IPS DF 6.9 (cell line): ENCODE data around the gene FAM47E.
"Not testable (repeated sequence)": the region's sequence is repeated elsewhere in the genome, so short reads cannot be mapped to it uniquely, and the experiment has no call there.

Source experiments
- DNase-seq: peaks from one replicate; pipeline ENCODE4 v3.0.0-alpha.2; 2013; ENCODE audit warnings: low read depth, low spot score
- H3K27ac ChIP-seq: one replicate; pipeline ENCODE4 v1.5.1; 2013; ENCODE audit warnings: low read length, control low read depth
- H3K27me3 ChIP-seq: 2 replicates; pipeline ENCODE4 v1.6.1; 2013; ENCODE audit warnings: mild to moderate bottlenecking, low read length; ENCODE audit not compliant: control insufficient read depth, insufficient read depth
- H3K36me3 ChIP-seq: 2 replicates; pipeline ENCODE4 v1.6.1; 2013; ENCODE audit warnings: low read length; ENCODE audit not compliant: control insufficient read depth, insufficient read depth
- H3K4me1 ChIP-seq: 2 replicates; pipeline ENCODE4 v1.6.1; 2013; ENCODE audit warnings: low read length; ENCODE audit not compliant: control insufficient read depth, insufficient read depth
- H3K4me3 ChIP-seq: 2 replicates; pipeline ENCODE4 v1.5.1; 2013; ENCODE audit warnings: mild to moderate bottlenecking, low read length
- H3K9me3 ChIP-seq: 2 replicates; pipeline ENCODE4 v1.6.1; 2013; ENCODE audit warnings: low read length, inconsistent platforms; ENCODE audit not compliant: control insufficient read depth, insufficient read depth
- WGBS: extraction: QIAGEN DNeasy Blood & Tissue Kit; methylation state at CpG from one replicate; pipeline ENCODE4 v1.1.7; 2013; ENCODE audit warnings: mixed read lengths, missing lambda C conversion rate; ENCODE audit not compliant: insufficient read length, insufficient coverage; 5-methylcytosine and 5-hydroxymethylcytosine counted together

FAM47E gene

GRCh38 chr4:76243877-76244276 lies 7.6 kb upstream of the FAM47E start:
- H3K4me3 ChIP-seq, H3K36me3 ChIP-seq: not testable (repeated sequence)

GRCh38 chr4:76246025-76246424 lies 5.5 kb upstream of the FAM47E start:
- H3K9me3 ChIP-seq: no peaks in the 10 kb centered on the region
- no peaks in the 10 kb centered on the region for H3K4me1 ChIP-seq
- no peak overlapping the region for H3K4me3 ChIP-seq
- H3K27me3 ChIP-seq: no peaks in the 10 kb centered on the region
- no CpG with 5 or more reads among the region's 1 CpG for WGBS
- no peak for DNase-seq
- H3K27ac ChIP-seq: no peak overlapping the region
- no peaks in the 10 kb centered on the region for H3K36me3 ChIP-seq

More at GRCh38 chr4:76243877-76244276, 7.6 kb upstream of the FAM47E start:
- WGBS: no CpG with 5 or more reads among the region's 2 CpGs
- H3K4me1 ChIP-seq, H3K9me3 ChIP-seq, DNase-seq, H3K27me3 ChIP-seq, H3K27ac ChIP-seq: not testable (repeated sequence)

DNA sequence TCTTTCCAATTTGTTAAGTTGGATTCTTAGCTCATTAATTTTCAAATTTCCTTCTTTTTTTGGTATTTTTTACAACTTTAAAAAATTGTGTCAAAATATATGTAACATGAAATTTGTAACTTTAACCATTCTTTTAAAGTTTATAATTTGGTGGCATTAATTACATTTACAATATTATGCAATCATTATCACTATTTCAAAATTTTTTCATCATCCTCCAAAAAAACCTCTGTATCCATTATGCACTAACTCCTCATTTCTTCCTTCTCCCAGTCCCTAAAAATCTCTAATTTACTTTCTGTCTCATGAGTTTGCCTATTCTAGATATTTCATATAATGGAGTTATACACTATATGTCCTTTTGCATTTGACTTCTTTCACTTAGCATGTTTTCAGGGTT lies 4.7 kb upstream of the FAM47E start:
- no peaks in the 10 kb centered on the region for H3K9me3 ChIP-seq
- DNase-seq: no peak

DNA sequence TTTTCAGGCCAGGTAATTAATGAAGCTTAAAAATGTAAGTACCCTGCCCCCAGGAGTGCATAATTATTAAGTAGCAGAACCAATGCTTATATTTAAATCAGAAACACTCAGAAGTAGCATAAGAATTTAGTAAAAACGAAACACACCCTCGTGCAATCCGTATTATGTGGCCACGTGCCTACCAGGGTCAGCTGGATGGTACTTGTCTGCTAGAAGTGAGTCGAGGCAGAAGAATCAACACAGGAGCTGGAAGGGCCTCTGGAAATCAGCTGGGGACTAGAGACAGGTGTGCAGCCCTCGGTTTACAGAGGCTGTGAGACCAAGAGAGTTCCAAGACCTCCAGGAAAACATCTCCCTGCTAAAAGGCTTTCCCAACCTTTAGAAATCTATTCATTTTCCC lies 559 bp upstream of the FAM47E start:
- Histone ChIP-seq H3K27ac (no peak overlapping the region), H3K4me1 (0 out of 2 replicates have a peak, but pooled peaks cover 2% of the 10 kb centered on the region), H3K4me3 (peak overlapping the region; percentile 29; the same call in 1 of the 2 replicates), H3K9me3 (no peaks in the 10 kb centered on the region), H3K27me3 (no peaks in the 10 kb centered on the region), H3K36me3 (no peaks in the 10 kb centered on the region)
- WGBS: no CpG with 5 or more reads among the region's 6 CpGs
- DNase-seq: no peak

More for the DNA sequence above, 4.7 kb upstream of the FAM47E start:
- Histone ChIP-seq H3K4me1 (no peaks in the 10 kb centered on the region), H3K36me3 (no peaks in the 10 kb centered on the region), H3K27ac (no peak overlapping the region), H3K4me3 (no peak overlapping the region), H3K27me3 (no peaks in the 10 kb centered on the region)

GRCh38 chr4:76252271-76252653 lies 741 bp downstream of the FAM47E start:
- Histone ChIP-seq H3K4me3 (no peak overlapping the region; the same call in 1 of the 2 replicates), H3K9me3 (no peaks in the 10 kb centered on the region), H3K27me3 (no peaks in the 10 kb centered on the region), H3K36me3 (no peaks in the 10 kb centered on the region), H3K27ac (no peak overlapping the region), H3K4me1 (0 out of 2 replicates have a peak, but pooled peaks cover 2% of the 10 kb centered on the region)
- DNase-seq: no peak
- WGBS: no CpG with 5 or more reads among the region's 8 CpGs

DNA sequence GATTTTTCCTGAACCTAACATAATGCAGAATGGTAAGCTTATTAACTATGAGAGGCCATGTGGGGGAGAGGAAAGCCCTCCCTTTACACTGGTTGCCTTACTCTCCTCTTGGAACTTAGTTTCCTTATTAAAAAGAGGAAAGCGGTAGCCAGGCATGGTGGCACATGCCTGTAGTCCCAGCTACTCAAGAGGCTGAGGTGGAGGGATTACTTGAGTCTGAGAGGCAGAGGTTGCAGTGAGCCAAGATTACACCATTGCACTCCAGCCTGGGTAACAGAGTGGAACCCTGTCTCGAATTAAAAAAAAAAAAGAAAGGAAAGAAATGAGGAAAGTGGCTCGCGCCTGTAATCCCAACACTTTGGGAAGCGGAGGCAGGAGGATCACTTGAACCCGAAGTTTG lies 2.0 kb downstream of the FAM47E start:
- Histone ChIP-seq H3K4me1 (0 out of 2 replicates have a peak, but pooled peaks cover 2% of the 10 kb centered on the region), H3K27me3 (no peaks in the 10 kb centered on the region), H3K27ac (no peak overlapping the region), H3K36me3 (no peaks in the 10 kb centered on the region), H3K4me3 (no peak overlapping the region), H3K9me3 (no peaks in the 10 kb centered on the region)
- no peak for DNase-seq
- no CpG with 5 or more reads among the region's 6 CpGs for WGBS

- Histone ChIP-seq H3K27ac (no peak overlapping the region), H3K36me3 (no peaks in the 10 kb centered on the region), H3K4me1 (0 out of 2 replicates have a peak, but pooled peaks cover 2% of the 10 kb centered on the region), H3K9me3 (no peaks in the 10 kb centered on the region), H3K27me3 (no peaks in the 10 kb centered on the region), H3K4me3 (no peak overlapping the region)
- DNase-seq: no peak
- no CpG with 5 or more reads among the region's 6 CpGs for WGBS
Measured at GRCh38 chr4:76256032-76256431, 4.5 kb downstream of the FAM47E start.

- no CpG with 5 or more reads among the region's 1 CpG for WGBS
- H3K36me3 ChIP-seq: no peaks in the 10 kb centered on the region
- H3K4me1 ChIP-seq: 0 out of 2 replicates have a peak, but pooled peaks cover 1% of the 10 kb centered on the region
- H3K4me3 ChIP-seq: no peak overlapping the region
- H3K9me3 ChIP-seq: no peaks in the 10 kb centered on the region
- DNase-seq: no peak
- H3K27ac ChIP-seq: no peak overlapping the region
- H3K27me3 ChIP-seq: no peaks in the 10 kb centered on the region
Measured at GRCh38 chr4:76256968-76257367, 5.4 kb downstream of the FAM47E start.

DNA sequence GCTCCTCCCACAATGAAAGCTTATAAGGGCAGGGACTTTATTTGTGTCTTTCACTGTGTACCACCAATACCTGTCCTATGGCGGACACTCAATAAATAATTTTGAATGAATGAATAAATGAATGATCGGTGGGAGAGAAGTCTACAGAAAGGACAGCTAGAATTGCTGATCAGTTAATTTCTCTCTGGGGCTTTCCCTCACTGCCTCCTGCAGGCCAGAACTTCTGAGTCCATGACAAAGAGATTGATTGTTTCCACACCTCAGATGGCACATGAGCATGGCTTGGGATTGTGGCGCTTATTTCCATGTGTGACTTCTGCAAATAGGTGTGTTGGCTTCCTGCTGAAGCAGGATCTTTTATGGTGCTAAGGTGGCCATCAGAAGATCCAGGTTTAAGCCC lies 6.3 kb downstream of the FAM47E start:
- Histone ChIP-seq H3K4me3 (no peak overlapping the region), H3K27me3 (no peaks in the 10 kb centered on the region), H3K9me3 (no peaks in the 10 kb centered on the region), H3K27ac (no peak overlapping the region), H3K4me1 (no peaks in the 10 kb centered on the region), H3K36me3 (no peaks in the 10 kb centered on the region)
- WGBS: no CpG with 5 or more reads among the region's 3 CpGs
- DNase-seq: no peak

DNA sequence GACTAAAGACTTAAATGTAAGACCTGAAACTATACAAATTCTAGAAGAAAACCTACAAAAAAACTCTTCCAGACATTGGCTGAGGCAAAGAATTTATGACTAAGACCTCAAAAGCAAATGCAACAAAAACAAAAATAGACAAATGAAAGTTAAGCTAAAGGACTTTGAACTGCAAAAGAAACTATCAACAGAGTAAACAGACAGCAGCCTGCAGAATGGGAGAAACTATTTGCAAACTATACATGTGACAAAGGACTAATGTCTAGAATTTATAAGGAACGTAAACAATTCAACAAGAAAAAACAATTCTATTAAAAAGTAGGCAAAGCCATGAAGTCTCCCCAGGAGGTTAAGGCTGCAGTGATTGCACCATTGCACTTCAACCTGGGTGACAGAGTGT lies 9.1 kb downstream of the FAM47E start:
- no peak overlapping the region for H3K4me3 ChIP-seq
- WGBS: no CpG with 5 or more reads among the region's 1 CpG
- DNase-seq: no peak
- no peaks in the 10 kb centered on the region for H3K9me3 ChIP-seq
- H3K4me1 ChIP-seq: no peaks in the 10 kb centered on the region
- no peaks in the 10 kb centered on the region for H3K36me3 ChIP-seq
- no peaks in the 10 kb centered on the region for H3K27me3 ChIP-seq
- no peak overlapping the region for H3K27ac ChIP-seq

GRCh38 chr4:76265631-76266218 lies 14.2 kb downstream of the FAM47E start:
- H3K27me3 ChIP-seq: no peaks in the 10 kb centered on the region
- H3K9me3 ChIP-seq: no peaks in the 10 kb centered on the region
- no peak overlapping the region for H3K4me3 ChIP-seq
- DNase-seq: no peak
- no peaks in the 10 kb centered on the region for H3K36me3 ChIP-seq
- no peaks in the 10 kb centered on the region for H3K4me1 ChIP-seq
- WGBS: no CpG with 5 or more reads among the region's 6 CpGs
- no peak overlapping the region for H3K27ac ChIP-seq
